DND-41 (cell line): Measurements from ENCODE around the gene DCAF7.

Experiments used
- CTCF ChIP-seq: IDR thresholded peaks from 2 replicates; pipeline ENCODE4 v1.5.1; 2012; ENCODE audit warnings: borderline replicate concordance, low read length, moderate library complexity, mild to moderate bottlenecking; ENCODE audit not compliant: poor library complexity, severe bottlenecking; ENCODE audit errors: extremely low read depth
- EZH2 ChIP-seq: IDR thresholded peaks from 3 replicates; pipeline ENCODE4 v1.6.1; 2012; ENCODE audit warnings: borderline replicate concordance, low read depth, mild to moderate bottlenecking, moderate library complexity, low read length, inconsistent platforms; ENCODE audit not compliant: severe bottlenecking

- TF ChIP-seq CTCF (no peak), EZH2 (no peak)
Measured at GRCh38 chr17:63563339-63563738, 13.1 kb downstream of the DCAF7 start.
